AG04450 (cell line): Measurements from ENCODE around the gene NEK8. TPM values are rescaled to one million over a fixed set of nuclear protein-coding genes. Genes with fewer than 3 reads are reported as not detected.

Experiments used
- CTCF ChIA-PET: fragments of 300-600, 350-600 bp; formaldehyde crosslinking; extraction: SDS; loops from one replicate; lab custom pipeline; 2022; ENCODE audit warnings: antibody characterized with exemption, inconsistent platforms; lab: Charles Lee
- POLR2A ChIA-PET: fragments of 350-600 bp; formaldehyde crosslinking; extraction: SDS; loops from one replicate; lab custom pipeline; 2021; ENCODE audit warnings: antibody characterized with exemption, inconsistent platforms; lab: Yijun Ruan, JAX
- DNase-seq: peaks from one replicate; pipeline ENCODE4 v3.0.0-alpha.2; 2011; ENCODE audit warnings: low read depth, low spot score
- H3K27ac ChIP-seq: one replicate; pipeline ENCODE4 v1.5.1; 2012; ENCODE audit warnings: low read depth, low read length, control low read depth
- H3K27me3 ChIP-seq: one replicate; pipeline ENCODE4 v1.6.0; 2012; ENCODE audit warnings: low read length; ENCODE audit not compliant: control insufficient read depth, insufficient read depth
- H3K4me3 ChIP-seq: 2 replicates; pipeline ENCODE4 v1.5.1; 2011; ENCODE audit warnings: mild to moderate bottlenecking, low read depth, low read length, control low read depth
- H3K9me3 ChIP-seq: 2 replicates; pipeline ENCODE4 v1.5.1; 2012; ENCODE audit warnings: low read length; ENCODE audit not compliant: control insufficient read depth, insufficient read depth
- CTCF ChIP-seq: IDR thresholded peaks from 2 replicates; pipeline ENCODE4 v1.5.1; 2011; ENCODE audit warnings: low read depth, low read length, control low read depth, inconsistent platforms
- polyA plus RNA-seq: library from polyadenylated mRNA; depleted of rRNA; stranded (reverse); fragments of >200 nt; gene quantifications from 2 replicates; pipeline ENCODE4 v1.2.3, GENCODE V29; 2011

The NEK8 gene
- polyA plus RNA-seq, 1 experiment = 2.5 TPM

GRCh38 chr17:28744972-28745785 is 16.6 kb downstream of the NEK8 start:
- Histone ChIP-seq H3K9me3 (peaks cover 3% of the 10 kb centered on the region; the same call in 1 of the 2 replicates), H3K27ac (peak overlapping the region; percentile 90), H3K4me3 (peak overlapping the region; percentile 88), H3K27me3 (no peaks in the 10 kb centered on the region)
- ChIA-PET CTCF (interaction anchor here (2.3 to 15.1 kb wide), 2 partner anchors 18 to 19 kb away, joined by 7 to 193 read pairs; partner anchors contain the start of genes NEK8 and TLCD1), POLR2A (interaction anchor here (1.4 to 6.6 kb wide), 4 partner anchors 18 to 207 kb away, joined by 5 to 93 read pairs (median 6); partner anchors contain the start of genes NEK8, PROCA1, RPL23A and TLCD1)
- DNase-seq = no peak
- TF ChIP-seq CTCF = no peak

DNA sequence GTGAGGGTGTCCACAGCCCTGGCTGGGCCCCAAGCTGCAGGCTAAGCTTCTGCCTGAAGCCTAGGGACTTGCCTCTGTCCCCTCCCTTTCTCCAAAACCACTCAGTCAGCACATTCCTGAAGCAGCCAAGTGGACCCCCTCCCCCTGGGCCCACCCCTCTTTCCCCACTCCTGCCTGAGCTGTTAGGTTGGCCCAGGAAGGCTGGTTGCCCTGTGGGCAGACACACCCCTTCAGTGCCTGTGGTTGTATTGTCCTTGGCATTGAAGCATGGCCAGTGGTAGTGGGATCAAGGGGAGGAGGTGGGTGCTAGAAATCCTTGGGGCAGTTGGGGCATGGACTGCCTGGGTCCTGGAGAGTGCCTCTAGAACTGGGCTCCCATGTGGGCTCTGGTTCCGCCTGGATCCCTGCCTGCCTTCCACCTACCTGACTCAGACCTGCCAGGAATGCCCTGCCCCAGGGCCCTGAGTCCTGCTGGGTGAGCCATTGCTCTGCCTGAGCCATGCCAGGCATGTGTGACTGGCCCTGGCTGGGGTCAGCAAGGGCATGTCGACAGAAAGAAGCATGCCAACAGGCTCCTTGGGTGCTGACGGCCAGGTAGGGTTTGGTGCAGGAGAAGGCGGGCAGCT is 17.3 kb downstream of the NEK8 start:
- H3K27ac ChIP-seq = peak overlapping the region; percentile 21
- TF ChIP-seq CTCF = no peak
- DNase-seq = no peak
- ChIA-PET CTCF (interaction anchor here (0.6 to 15.1 kb wide), 4 partner anchors 18 to 99 kb away, joined by 3 to 193 read pairs (median 6); partner anchors contain the start of genes NEK8 and TLCD1), POLR2A (interaction anchor here (1.5 to 6.6 kb wide), 3 partner anchors 19 to 206 kb away, joined by 5 to 93 read pairs (median 8); partner anchors contain the start of genes NEK8, RPL23A and TLCD1)
- H3K9me3 ChIP-seq = no peaks in the 10 kb centered on the region; the same call in 1 of the 2 replicates
- H3K27me3 ChIP-seq = no peaks in the 10 kb centered on the region
- H3K4me3 ChIP-seq = peak overlapping the region; percentile 88

- ChIA-PET CTCF (interaction anchor here (0.6 to 15.1 kb wide), 4 partner anchors 17 to 100 kb away, joined by 3 to 193 read pairs (median 6); partner anchors contain the start of genes NEK8 and TLCD1), POLR2A (interaction anchor here (1.2 to 6.6 kb wide), 3 partner anchors 20 to 205 kb away, joined by 3 to 93 read pairs (median 5); partner anchors contain the start of genes NEK8, RPL23A and TLCD1)
- H3K27ac ChIP-seq = peak overlapping the region; percentile 31
- no peak for DNase-seq
- H3K27me3 ChIP-seq = no peaks in the 10 kb centered on the region
- no peak for TF ChIP-seq CTCF
- H3K4me3 ChIP-seq = peak overlapping the region; percentile 88
- no peaks in the 10 kb centered on the region; the same call in 1 of the 2 replicates for H3K9me3 ChIP-seq
Observed at GRCh38 chr17:28746611-28747050, 18.0 kb downstream of the NEK8 start.

DNA sequence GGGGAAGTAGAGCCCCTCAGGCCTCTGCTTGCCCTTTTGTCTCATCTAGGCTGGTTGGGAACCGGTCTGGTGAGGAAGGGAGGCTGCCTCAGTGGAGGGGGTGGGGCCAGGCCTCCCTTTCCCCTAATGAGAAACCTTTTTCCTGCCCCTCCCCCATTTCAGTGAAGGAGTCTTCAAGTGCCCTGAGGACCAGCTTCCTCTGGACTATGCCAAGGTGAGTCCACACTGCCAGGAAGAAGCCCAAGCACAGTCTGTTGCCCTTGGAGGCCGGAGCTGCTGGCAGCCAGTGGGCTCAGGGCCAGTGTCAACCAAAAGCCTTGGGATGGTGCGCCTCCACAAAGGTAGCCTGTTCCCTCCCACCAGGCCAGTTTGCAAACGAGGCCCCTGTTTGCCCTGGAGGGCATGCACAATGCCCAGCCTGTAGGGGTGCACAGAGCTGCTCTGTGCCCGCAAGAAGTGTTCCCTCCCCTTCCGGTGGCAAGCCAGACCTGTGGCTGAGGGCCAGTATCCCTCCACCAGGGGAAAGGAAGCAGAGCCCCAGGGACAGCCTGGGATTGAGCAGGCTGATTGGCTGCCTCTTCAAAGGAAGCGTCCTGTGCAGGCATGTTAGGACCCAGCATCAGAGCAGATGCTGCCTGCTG is 18.6 kb downstream of the NEK8 start:
- ChIA-PET POLR2A (interaction anchor here (0.6 to 6.6 kb wide), 3 partner anchors 20 to 95 kb away, joined by 3 to 93 read pairs (median 4); partner anchors contain the start of genes FAM222B, NEK8, RPL23A and TLCD1), CTCF (interaction anchor here (1.5 to 15.1 kb wide), 3 partner anchors 17 to 100 kb away, joined by 3 to 193 read pairs (median 7); partner anchors contain the start of genes NEK8 and TLCD1)
- Histone ChIP-seq H3K4me3 (peak overlapping the region; percentile 88; the same call in 1 of the 2 replicates), H3K27me3 (no peaks in the 10 kb centered on the region), H3K27ac (peak overlapping the region; percentile 31), H3K9me3 (no peaks in the 10 kb centered on the region; the same call in 1 of the 2 replicates)
- no peak for DNase-seq
- no peak for TF ChIP-seq CTCF
